Stimulated activated CD8-positive, alpha-beta memory T cell treated with anti-CD3 and anti-CD28 coated beads, Interleukin-7, amount 100 ng/mL, for 1 hour (primary cell): Measurements from ENCODE around the gene SUMF1.

ENCODE experiments used
- DNase-seq, 2 donors: peaks; one replicate each; pipeline ENCODE4 v3.0.0-alpha.2; 2020; ENCODE audit warnings: low read depth in 2 of 2

Gene SUMF1

DNA sequence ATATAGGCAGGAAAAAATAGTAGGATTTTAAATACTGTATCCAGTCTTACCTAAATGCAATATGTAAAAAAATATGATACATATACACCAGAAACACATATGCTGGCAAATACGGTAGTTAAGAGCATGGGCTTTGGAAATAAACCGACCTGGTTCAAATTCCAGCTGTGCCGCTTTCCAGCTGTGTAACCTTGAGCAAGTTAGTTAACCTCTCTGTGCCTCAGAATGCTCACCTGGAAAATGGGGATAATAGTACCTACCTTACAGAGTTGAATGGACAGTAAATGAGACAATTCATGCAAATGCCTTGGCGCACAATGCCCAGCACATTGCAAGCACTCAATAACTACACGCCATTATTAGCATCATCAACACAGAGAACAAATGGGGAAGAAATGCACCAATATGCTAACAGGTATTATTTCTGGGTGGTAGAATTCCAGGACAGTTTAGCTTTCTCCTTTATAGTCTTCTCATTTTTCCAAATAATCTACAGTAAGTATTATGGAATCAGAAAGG, 50.6 kb downstream of the SUMF1 start:
- DNase-seq, result no peak

GRCh38 chr3:4413467-4413866, 53.6 kb downstream of the SUMF1 start:
- DNase-seq, result no peak

- DNase-seq, result no peak
Observed at GRCh38 chr3:4411833-4412232, 55.2 kb downstream of the SUMF1 start.

DNA sequence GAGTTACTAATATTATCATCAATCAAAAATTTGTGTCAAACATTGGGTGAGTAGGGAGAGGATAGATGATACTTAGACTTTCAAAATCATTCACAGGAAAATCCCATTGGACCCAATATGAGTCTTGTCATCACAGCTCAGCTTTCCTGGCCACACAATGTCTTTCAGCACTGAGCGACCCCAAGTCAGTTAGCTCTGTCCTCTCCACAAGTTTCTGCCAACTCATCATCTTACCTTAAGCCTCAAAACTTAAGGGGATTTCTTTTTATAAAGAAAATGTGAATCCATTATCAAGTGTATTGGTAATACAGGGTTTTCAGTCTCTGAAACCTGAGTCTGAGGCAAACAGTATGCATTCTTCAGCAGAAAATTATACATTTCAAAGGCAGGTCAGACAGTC, 55.8 kb downstream of the SUMF1 start:
- no peak for DNase-seq

DNA sequence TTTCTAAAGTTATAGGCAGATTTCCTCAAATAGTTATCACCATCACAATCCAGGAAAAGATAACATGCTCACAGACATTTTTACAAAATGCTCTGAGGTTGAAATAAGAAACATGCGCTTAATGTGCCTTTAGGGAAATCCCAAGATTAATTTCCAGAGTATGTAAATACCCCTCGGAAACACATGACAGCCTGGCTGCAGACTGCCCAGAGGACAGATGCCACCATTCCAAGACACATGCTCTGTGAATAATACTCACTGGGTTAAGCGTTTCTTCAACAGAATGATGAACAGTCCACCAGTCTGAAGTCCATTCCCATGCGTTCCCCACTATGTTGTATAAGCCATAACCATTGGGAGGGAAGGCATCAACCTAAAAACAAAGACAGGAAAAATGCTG, 56.5 kb downstream of the SUMF1 start:
- DNase-seq, result no peak

- DNase-seq, result no peak
Observed at GRCh38 chr3:4409971-4410573, 57.0 kb downstream of the SUMF1 start.

GRCh38 chr3:4409415-4409814, 57.7 kb downstream of the SUMF1 start:
- no peak for DNase-seq

DNA sequence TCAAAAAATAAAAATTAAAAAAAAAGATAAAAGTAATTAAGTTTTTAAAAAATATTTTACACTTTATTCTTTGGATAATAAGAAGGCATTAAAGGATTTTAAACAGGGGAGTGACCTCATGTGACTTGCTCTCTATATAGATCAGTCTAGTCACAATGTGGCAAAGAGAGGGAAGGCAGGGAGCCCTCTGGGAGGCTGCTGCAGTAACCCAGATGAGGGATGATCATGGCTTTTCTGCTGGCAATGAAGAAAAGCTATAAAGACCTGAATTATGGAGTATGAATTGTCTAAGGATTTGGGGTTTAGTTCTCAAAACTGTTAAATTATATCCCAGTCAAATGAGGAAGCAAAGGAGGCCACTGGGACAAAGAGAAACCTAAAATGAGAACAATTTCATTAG, 58.1 kb downstream of the SUMF1 start:
- no peak for DNase-seq

- no peak for DNase-seq
Observed at GRCh38 chr3:4407941-4408340, 59.1 kb downstream of the SUMF1 start.

- no peak for DNase-seq
Observed at GRCh38 chr3:4406746-4407568, 60.1 kb downstream of the SUMF1 start.

DNA sequence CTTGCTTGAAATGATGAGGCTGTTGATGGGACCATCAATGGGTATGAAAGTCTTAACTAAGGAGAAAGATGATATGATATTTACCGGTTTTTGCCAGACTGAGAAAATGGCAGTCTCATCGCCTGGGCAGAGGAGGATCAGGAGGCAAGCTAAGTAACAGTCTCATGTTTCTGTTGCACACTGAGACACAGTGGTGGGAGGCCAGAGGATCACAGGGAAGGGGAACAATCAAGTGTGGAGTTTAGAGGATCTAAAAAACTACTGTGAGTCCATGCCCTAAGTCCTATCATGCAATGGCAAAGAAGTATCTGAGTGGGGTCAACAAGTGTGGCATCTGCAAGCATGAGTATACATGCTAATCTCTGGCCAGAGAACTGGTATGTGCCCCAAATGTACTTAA, 62.2 kb downstream of the SUMF1 start:
- no peak for DNase-seq

- DNase-seq, result no peak
Observed at GRCh38 chr3:4401441-4401840, 65.6 kb downstream of the SUMF1 start.

- no peak for DNase-seq
Observed at GRCh38 chr3:4399476-4399875, 67.6 kb downstream of the SUMF1 start.

- no peak for DNase-seq
Observed at GRCh38 chr3:4398941-4399245, 68.2 kb downstream of the SUMF1 start.

- DNase-seq, result no peak
Observed at GRCh38 chr3:4398120-4398940, 68.7 kb downstream of the SUMF1 start.

GRCh38 chr3:4397466-4397865, 69.6 kb downstream of the SUMF1 start:
- no peak for DNase-seq

DNA sequence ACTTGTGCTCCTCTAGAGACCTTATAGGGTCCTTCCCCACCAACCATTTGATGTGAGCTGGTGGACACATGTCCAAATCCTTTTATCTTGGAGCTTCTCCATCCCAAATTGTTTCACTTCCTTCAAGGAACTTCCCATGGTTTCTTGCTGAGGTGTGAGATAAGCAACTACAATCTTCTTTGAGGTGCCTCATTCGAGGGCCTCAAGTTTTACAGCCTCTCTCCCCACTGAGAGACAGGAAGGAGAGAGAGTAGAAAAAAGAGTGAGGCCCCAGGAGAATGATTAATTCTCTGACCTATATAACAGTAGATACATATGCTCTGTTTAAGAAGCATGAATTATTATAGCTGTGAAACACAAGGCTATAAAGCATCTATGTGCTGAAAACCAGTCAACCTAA, 70.5 kb downstream of the SUMF1 start:
- DNase-seq, result no peak

GRCh38 chr3:4396006-4396405, 71.1 kb downstream of the SUMF1 start:
- DNase-seq, result no peak

DNA sequence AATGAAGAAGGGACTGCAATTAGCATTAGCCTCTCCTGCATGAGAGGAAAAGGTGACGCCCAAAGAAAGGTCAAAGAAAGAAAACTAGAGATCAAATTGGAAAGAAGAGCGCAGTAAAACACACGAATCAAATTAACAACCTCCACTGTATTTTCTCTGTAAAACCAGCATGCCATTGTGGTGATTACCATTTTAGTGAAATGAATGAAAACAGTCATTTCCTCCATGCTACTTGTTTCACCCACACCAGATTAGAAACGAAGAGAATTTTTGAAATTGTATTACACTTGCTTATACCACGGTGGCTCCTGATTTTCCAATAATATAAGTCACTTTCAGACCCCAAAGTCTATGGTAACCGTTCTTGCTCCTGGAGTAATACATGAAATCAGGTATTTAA, 71.6 kb downstream of the SUMF1 start:
- DNase-seq, result no peak

DNA sequence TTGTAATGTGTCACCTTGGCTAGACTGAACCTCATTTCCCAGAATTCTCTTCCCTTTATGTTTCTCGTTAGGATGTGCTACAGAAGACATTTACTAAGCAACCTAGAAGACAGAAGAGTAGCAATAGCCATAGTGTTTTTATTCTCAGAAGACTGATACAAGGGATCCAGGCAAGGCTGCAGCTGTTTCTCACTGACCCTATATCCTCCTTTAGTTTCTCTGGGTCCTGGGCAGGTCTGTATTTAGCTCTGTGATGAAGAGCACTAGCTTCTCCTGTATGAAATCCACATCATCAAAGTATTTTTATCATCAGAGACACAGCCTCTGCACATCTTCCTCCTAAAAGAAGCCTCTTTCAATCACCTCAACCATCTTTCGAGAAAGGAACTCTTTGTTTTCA, 72.5 kb downstream of the SUMF1 start:
- no peak for DNase-seq

GRCh38 chr3:4394048-4394447, 73.0 kb downstream of the SUMF1 start:
- DNase-seq, result peak in 1 of 2 donors; percentile 6

- DNase-seq, result no peak
Observed at GRCh38 chr3:4392992-4393391, 74.1 kb downstream of the SUMF1 start.
